ENCODE data around the gene TNIP1. TPM values are rescaled to one million over a fixed set of nuclear protein-coding genes. Genes with fewer than 3 reads are reported as not detected.

The TNIP1 gene
- total and polyA plus RNA-seq, 2 donors, result 49.9 to 54.7 TPM

DNA sequence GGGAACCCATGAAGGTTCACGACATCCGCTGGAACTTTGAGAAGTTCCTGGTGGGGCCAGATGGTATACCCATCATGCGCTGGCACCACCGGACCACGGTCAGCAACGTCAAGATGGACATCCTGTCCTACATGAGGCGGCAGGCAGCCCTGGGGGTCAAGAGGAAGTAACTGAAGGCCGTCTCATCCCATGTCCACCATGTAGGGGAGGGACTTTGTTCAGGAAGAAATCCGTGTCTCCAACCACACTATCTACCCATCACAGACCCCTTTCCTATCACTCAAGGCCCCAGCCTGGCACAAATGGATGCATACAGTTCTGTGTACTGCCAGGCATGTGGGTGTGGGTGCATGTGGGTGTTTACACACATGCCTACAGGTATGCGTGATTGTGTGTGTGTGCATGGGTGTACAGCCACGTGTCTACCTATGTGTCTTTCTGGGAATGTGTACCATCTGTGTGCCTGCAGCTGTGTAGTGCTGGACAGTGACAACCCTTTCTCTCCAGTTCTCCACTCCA, 52.8 kb downstream of the TNIP1 start:
- H3K4me1 ChIP-seq (ENCODE audit: control insufficient read depth in 2 of 2, insufficient read depth in 2 of 2, low read length in 2 of 2), result no peaks in the 10 kb centered on the region
- no peaks in the 10 kb centered on the region for H3K9me3 ChIP-seq (ENCODE audit: control insufficient read depth in 2 of 2, insufficient read depth in 1 of 2, low read length in 1 of 2)
- DNase-seq (ENCODE audit: low read depth in 6 of 9, low spot score in 9 of 9), result no peak
- H3K27me3 ChIP-seq (ENCODE audit: control insufficient read depth in 2 of 2, insufficient read depth in 1 of 2, low read length in 1 of 2), result no peaks in the 10 kb centered on the region
- H3K4me3 ChIP-seq (ENCODE audit: low read length in 2 of 2), result no peak overlapping the region
- WGBS, result 90% methylated on average over 11 of the region's 11 CpGs
- no peak overlapping the region for H3K27ac ChIP-seq (ENCODE audit: low read depth in 1 of 2, low read length in 1 of 2)
- H3K36me3 ChIP-seq (ENCODE audit: control insufficient read depth in 2 of 2, insufficient read depth in 2 of 2, low read length in 1 of 2), result peaks cover 51 to 52% of the 10 kb centered on the region in 2 donors

DNA sequence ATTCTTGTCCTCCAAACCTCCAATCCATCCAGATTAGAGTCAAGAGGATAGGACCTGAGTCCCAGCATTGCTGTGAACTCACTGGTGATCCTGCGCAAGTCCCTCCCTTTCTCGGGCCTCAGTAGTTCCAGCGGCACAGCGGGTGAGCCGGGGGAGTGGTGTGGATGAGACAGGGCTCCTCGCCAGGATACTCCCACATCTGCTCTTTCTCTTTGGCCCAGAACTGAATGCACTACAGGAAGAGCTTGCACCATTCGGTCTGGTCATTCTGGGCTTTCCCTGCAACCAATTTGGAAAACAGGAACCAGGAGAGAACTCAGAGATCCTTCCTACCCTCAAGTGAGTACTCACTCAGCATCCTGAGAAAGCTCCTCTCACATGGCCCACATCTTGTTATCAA, 54.2 kb downstream of the TNIP1 start:
- H3K9me3 ChIP-seq (ENCODE audit: control insufficient read depth in 2 of 2, insufficient read depth in 1 of 2, low read length in 1 of 2), result no peaks in the 10 kb centered on the region
- DNase-seq (ENCODE audit: low read depth in 6 of 9, low spot score in 9 of 9), result no peak
- H3K27ac ChIP-seq (ENCODE audit: low read depth in 1 of 2, low read length in 1 of 2), result no peak overlapping the region
- H3K27me3 ChIP-seq (ENCODE audit: control insufficient read depth in 2 of 2, insufficient read depth in 1 of 2, low read length in 1 of 2), result no peaks in the 10 kb centered on the region
- 96% methylated on average over 7 of the region's 7 CpGs for WGBS
- H3K4me3 ChIP-seq (ENCODE audit: low read length in 2 of 2), result no peak overlapping the region
- peaks cover 42 to 43% of the 10 kb centered on the region in 2 donors for H3K36me3 ChIP-seq (ENCODE audit: control insufficient read depth in 2 of 2, insufficient read depth in 2 of 2, low read length in 1 of 2)
- peaks cover 0 to 2% of the 10 kb centered on the region in 2 donors for H3K4me1 ChIP-seq (ENCODE audit: control insufficient read depth in 2 of 2, insufficient read depth in 2 of 2, low read length in 2 of 2)

DNA sequence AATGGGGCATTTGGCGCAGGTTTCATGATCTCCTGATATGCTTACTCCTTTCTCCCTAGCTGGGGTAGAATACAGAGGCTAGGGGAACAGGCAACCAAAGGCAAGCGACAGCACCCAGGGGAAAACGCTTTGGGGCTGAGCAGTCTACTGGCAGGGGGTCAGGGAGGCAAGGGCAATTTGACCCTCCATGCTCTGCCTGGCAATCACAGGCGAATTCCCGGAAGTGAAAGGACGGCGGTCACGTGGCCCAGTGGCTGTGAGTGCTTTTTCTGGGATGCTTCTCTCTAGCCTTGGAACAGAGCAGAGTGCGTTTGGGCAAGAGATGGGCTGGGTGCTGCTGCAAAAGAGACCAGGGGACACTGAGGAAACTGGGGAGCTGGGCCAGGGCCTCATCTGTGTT, 54.7 kb downstream of the TNIP1 start:
- peaks cover 2 to 3% of the 10 kb centered on the region in 2 donors for H3K4me1 ChIP-seq (ENCODE audit: control insufficient read depth in 2 of 2, insufficient read depth in 2 of 2, low read length in 2 of 2)
- H3K36me3 ChIP-seq (ENCODE audit: control insufficient read depth in 2 of 2, insufficient read depth in 2 of 2, low read length in 1 of 2), result peaks cover 36 to 37% of the 10 kb centered on the region in 2 donors
- 95% methylated on average over 9 of the region's 9 CpGs for WGBS
- no peak overlapping the region for H3K4me3 ChIP-seq (ENCODE audit: low read length in 2 of 2)
- no peak for DNase-seq (ENCODE audit: low read depth in 6 of 9, low spot score in 9 of 9)
- no peaks in the 10 kb centered on the region for H3K9me3 ChIP-seq (ENCODE audit: control insufficient read depth in 2 of 2, insufficient read depth in 1 of 2, low read length in 1 of 2)
- H3K27me3 ChIP-seq (ENCODE audit: control insufficient read depth in 2 of 2, insufficient read depth in 1 of 2, low read length in 1 of 2), result peaks cover 0 to 5% of the 10 kb centered on the region in 2 donors
- H3K27ac ChIP-seq (ENCODE audit: low read depth in 1 of 2, low read length in 1 of 2), result no peak overlapping the region

DNA sequence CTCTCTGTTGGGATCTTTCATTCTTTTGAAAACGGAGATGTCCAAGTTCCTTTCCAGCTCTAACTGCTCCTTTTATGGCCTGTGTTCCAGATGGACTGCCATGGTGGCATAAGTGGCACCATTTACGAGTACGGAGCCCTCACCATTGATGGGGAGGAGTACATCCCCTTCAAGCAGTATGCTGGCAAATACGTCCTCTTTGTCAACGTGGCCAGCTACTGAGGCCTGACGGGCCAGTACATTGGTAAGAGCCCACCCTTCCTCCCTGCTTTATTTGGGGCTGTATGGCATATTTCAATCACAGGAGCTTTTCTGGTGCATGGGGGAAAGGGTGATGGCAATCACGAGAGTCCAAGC, 55.6 kb downstream of the TNIP1 start:
- 99% methylated on average over 7 of the region's 7 CpGs for WGBS
- Histone ChIP-seq H3K4me1 (ENCODE audit: control insufficient read depth in 2 of 2, insufficient read depth in 2 of 2, low read length in 2 of 2) (peaks cover 2 to 11% of the 10 kb centered on the region in 2 donors), H3K27me3 (ENCODE audit: control insufficient read depth in 2 of 2, insufficient read depth in 1 of 2, low read length in 1 of 2) (peaks cover 0 to 14% of the 10 kb centered on the region in 2 donors), H3K36me3 (ENCODE audit: control insufficient read depth in 2 of 2, insufficient read depth in 2 of 2, low read length in 1 of 2) (peaks cover 28 to 30% of the 10 kb centered on the region in 2 donors), H3K4me3 (ENCODE audit: low read length in 2 of 2) (no peak overlapping the region), H3K9me3 (ENCODE audit: control insufficient read depth in 2 of 2, insufficient read depth in 1 of 2, low read length in 1 of 2) (no peaks in the 10 kb centered on the region), H3K27ac (ENCODE audit: low read depth in 1 of 2, low read length in 1 of 2) (no peak overlapping the region)
- DNase-seq (ENCODE audit: low read depth in 6 of 9, low spot score in 9 of 9), result no peak

DNA sequence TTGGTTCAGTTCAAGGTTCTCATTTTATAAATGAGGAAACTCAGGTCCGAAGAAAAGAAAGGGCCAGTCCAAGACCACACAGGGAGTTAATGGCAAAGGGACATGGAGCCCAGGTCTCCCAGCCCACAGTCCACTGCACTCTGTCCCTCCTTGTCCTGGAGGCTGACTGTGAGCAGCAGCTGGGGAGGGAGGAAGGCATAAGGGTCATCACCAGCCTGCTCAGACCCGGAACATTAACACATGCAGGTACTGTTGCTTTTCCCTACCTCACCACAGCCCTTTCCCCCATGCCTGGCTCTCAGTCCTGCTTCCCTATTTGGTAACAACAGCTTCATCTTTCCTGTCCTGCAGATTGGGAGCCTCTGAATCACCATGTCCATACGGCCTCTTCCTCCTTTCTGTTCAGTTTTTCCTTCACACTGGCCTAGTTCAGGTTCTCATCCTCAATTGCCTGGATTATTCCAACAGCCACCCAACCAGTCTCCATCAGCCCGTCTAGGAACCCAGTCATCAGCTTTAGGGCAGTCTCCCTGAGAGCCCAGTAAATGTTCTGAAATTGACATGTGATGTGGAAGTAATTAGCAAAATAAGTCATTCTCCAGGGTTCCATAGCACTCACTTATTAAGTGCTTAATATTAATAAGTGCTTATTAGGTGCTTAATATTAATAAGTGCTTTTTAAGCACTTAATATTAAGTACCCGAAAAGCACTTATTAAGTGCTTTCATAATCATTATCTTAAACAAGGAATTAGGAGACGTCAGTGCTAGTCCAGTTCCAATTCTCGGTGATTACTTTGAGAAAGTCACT, 56.2 kb downstream of the TNIP1 start:
- peaks cover 23 to 25% of the 10 kb centered on the region in 2 donors for H3K36me3 ChIP-seq (ENCODE audit: control insufficient read depth in 2 of 2, insufficient read depth in 2 of 2, low read length in 1 of 2)
- 89% methylated on average over 7 of the region's 7 CpGs for WGBS
- no peaks in the 10 kb centered on the region for H3K9me3 ChIP-seq (ENCODE audit: control insufficient read depth in 2 of 2, insufficient read depth in 1 of 2, low read length in 1 of 2)
- H3K4me1 ChIP-seq (ENCODE audit: control insufficient read depth in 2 of 2, insufficient read depth in 2 of 2, low read length in 2 of 2), result peaks cover 2 to 13% of the 10 kb centered on the region in 2 donors
- H3K27me3 ChIP-seq (ENCODE audit: control insufficient read depth in 2 of 2, insufficient read depth in 1 of 2, low read length in 1 of 2), result peaks cover 0 to 16% of the 10 kb centered on the region in 2 donors
- DNase-seq (ENCODE audit: low read depth in 6 of 9, low spot score in 9 of 9), result no peak
- H3K27ac ChIP-seq (ENCODE audit: low read depth in 1 of 2, low read length in 1 of 2), result no peak overlapping the region
- no peak overlapping the region for H3K4me3 ChIP-seq (ENCODE audit: low read length in 2 of 2)

DNA sequence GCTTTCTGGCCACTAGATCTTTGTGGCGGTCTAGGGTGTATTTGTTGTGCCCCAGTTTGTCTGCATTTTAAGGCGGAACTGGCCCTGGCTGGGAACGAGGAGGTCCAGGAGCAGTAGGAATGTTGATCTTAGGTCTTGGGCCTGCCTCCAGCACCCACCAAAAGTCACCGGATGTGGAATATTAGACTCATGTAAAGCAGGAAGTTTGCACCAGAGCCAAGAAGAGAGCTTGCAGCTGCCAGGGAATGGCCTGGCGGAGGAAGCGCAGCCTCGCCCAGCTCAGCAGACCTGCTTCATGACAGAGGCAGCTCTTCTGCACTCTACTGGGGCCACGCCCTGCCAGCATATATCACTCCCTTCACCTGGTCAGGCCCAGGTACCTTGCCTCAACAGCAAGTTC, 57.2 kb downstream of the TNIP1 start:
- no peak for DNase-seq (ENCODE audit: low read depth in 6 of 9, low spot score in 9 of 9)
- 93% methylated on average over 8 of the region's 8 CpGs for WGBS
- Histone ChIP-seq H3K9me3 (ENCODE audit: control insufficient read depth in 2 of 2, insufficient read depth in 1 of 2, low read length in 1 of 2) (no peaks in the 10 kb centered on the region), H3K27me3 (ENCODE audit: control insufficient read depth in 2 of 2, insufficient read depth in 1 of 2, low read length in 1 of 2) (peaks cover 0 to 16% of the 10 kb centered on the region in 2 donors), H3K36me3 (ENCODE audit: control insufficient read depth in 2 of 2, insufficient read depth in 2 of 2, low read length in 1 of 2) (peaks cover 13 to 15% of the 10 kb centered on the region in 2 donors), H3K4me1 (ENCODE audit: control insufficient read depth in 2 of 2, insufficient read depth in 2 of 2, low read length in 2 of 2) (peaks cover 2 to 16% of the 10 kb centered on the region in 2 donors), H3K27ac (ENCODE audit: low read depth in 1 of 2, low read length in 1 of 2) (no peak overlapping the region), H3K4me3 (ENCODE audit: low read length in 2 of 2) (no peak overlapping the region)

DNA sequence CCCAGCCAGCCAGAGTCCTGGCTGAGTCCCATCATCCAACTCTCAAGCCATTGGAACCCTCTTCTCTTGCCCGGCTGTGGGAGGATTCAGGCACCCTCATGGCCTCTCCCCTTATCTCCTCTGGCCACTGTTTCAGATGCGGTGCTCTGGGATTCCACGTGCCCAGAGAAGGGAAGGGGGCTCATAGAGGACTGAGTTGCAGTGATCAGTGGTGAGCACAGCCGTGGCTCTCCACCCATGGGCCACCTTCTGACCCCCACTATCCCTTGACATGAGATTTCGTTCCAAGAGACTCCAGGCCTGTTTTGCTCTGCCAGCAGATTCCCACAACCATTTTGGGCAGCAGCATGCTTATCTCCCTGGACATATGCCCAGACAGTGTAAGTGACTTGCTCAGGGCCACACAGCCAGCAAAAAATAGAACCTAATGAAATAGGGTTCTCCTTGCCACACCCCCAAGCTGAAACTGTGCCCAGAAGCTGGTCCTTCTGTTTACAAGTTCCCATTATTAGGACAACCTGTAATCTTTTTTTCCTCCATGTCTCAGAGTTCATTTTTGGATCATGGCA, 57.7 kb downstream of the TNIP1 start:
- peaks cover 2 to 17% of the 10 kb centered on the region in 2 donors for H3K4me1 ChIP-seq (ENCODE audit: control insufficient read depth in 2 of 2, insufficient read depth in 2 of 2, low read length in 2 of 2)
- peaks cover 7 to 10% of the 10 kb centered on the region in 2 donors for H3K36me3 ChIP-seq (ENCODE audit: control insufficient read depth in 2 of 2, insufficient read depth in 2 of 2, low read length in 1 of 2)
- H3K9me3 ChIP-seq (ENCODE audit: control insufficient read depth in 2 of 2, insufficient read depth in 1 of 2, low read length in 1 of 2), result no peaks in the 10 kb centered on the region
- no peak overlapping the region for H3K27ac ChIP-seq (ENCODE audit: low read depth in 1 of 2, low read length in 1 of 2)
- peaks cover 0 to 16% of the 10 kb centered on the region in 2 donors for H3K27me3 ChIP-seq (ENCODE audit: control insufficient read depth in 2 of 2, insufficient read depth in 1 of 2, low read length in 1 of 2)
- no peak overlapping the region for H3K4me3 ChIP-seq (ENCODE audit: low read length in 2 of 2)
- no peak for DNase-seq (ENCODE audit: low read depth in 6 of 9, low spot score in 9 of 9)
- WGBS, result 97% methylated on average over 5 of the region's 5 CpGs

DNA sequence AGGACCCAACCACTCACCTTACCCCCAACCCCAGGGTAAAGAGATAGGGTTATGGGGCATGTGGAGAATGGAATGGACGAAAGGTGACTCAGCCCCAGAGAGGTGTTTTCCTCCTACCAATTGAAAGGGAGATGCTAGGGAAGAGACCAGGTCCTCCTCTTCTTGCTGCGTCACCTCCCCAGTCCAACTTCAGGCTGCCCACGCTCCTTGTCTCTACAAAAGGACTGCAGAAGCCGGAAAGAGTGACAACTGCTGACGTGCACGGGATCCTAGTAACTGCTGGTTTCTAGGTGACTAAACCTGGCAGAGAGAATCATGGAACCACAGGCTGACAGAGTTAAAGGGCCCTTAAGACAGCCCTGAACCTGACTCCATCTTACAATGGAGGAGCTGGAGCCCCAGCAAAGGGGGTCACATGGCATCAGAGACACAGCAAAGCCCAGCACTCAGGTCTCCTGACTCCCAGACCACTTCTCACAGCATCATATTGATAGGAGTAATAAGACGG, 58.3 kb downstream of the TNIP1 start:
- Histone ChIP-seq H3K4me1 (ENCODE audit: control insufficient read depth in 2 of 2, insufficient read depth in 2 of 2, low read length in 2 of 2) (peaks cover 2 to 17% of the 10 kb centered on the region in 2 donors), H3K9me3 (ENCODE audit: control insufficient read depth in 2 of 2, insufficient read depth in 1 of 2, low read length in 1 of 2) (no peaks in the 10 kb centered on the region), H3K36me3 (ENCODE audit: control insufficient read depth in 2 of 2, insufficient read depth in 2 of 2, low read length in 1 of 2) (peaks cover 3 to 4% of the 10 kb centered on the region in 2 donors), H3K27me3 (ENCODE audit: control insufficient read depth in 2 of 2, insufficient read depth in 1 of 2, low read length in 1 of 2) (peaks cover 0 to 16% of the 10 kb centered on the region in 2 donors), H3K4me3 (ENCODE audit: low read length in 2 of 2) (no peak overlapping the region), H3K27ac (ENCODE audit: low read depth in 1 of 2, low read length in 1 of 2) (no peak overlapping the region)
- no peak for DNase-seq (ENCODE audit: low read depth in 6 of 9, low spot score in 9 of 9)
- 89% methylated on average over 7 of the region's 7 CpGs for WGBS

DNA sequence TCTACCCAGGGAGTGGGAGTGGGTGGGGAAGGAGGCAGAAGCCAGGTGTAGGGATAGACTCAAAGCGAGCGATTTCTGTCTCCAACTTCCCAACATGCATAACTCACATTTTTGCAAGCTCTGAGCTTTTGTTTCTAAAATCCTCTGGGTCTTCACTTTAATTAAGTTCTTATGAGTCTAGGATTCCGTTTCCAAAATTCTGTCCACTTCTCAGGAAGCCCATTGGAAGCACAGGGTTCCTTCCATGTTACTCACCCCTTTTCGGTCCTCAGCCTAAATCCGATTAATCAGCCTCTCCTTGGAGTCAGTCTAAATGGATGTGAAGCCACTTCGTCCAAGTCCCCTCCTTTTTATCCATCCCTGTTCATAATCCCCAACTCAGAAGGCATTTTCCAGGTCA, 59.1 kb downstream of the TNIP1 start:
- 96% methylated on average over 6 of the region's 6 CpGs for WGBS
- H3K4me3 ChIP-seq (ENCODE audit: low read length in 2 of 2), result no peak overlapping the region
- H3K4me1 ChIP-seq (ENCODE audit: control insufficient read depth in 2 of 2, insufficient read depth in 2 of 2, low read length in 2 of 2), result peaks cover 2 to 17% of the 10 kb centered on the region in 2 donors
- peak overlapping the region in 1 of 2 donors; percentile 9 for H3K27ac ChIP-seq (ENCODE audit: low read depth in 1 of 2, low read length in 1 of 2)
- H3K36me3 ChIP-seq (ENCODE audit: control insufficient read depth in 2 of 2, insufficient read depth in 2 of 2, low read length in 1 of 2), result peaks cover 0 to 3% of the 10 kb centered on the region in 2 donors
- DNase-seq (ENCODE audit: low read depth in 6 of 9, low spot score in 9 of 9), result no peak
- peaks cover 0 to 16% of the 10 kb centered on the region in 2 donors for H3K27me3 ChIP-seq (ENCODE audit: control insufficient read depth in 2 of 2, insufficient read depth in 1 of 2, low read length in 1 of 2)
- H3K9me3 ChIP-seq (ENCODE audit: control insufficient read depth in 2 of 2, insufficient read depth in 1 of 2, low read length in 1 of 2), result no peaks in the 10 kb centered on the region

Data from thymus (tissue), 11 donors.